Upper lobe of left lung (tissue), 6 donors: ENCODE results near the gene SMARCB1. TPM values are rescaled to one million over a fixed set of nuclear protein-coding genes. Genes with fewer than 3 reads are reported as not detected.

Source experiments
- ATAC-seq, 2 donors: fragments of 200-7000 bp; cut with Tn5 transposase; one replicate each; pipeline ENCODE4 v1.9.1; 2022; ENCODE audit warnings: mild to moderate bottlenecking in 2 of 2, moderate library complexity in 2 of 2; ENCODE audit not compliant: low FRiP score in 2 of 2
- DNase-seq, 2 donors: peaks; one replicate each; pipeline ENCODE4 v3.0.0-alpha.2; 2019 to 2020
- H3K27ac ChIP-seq, 4 donors: fragments of 200-600 bp; sonication (generic); one replicate each; pipeline ENCODE4 v1.5.1; 2016 to 2019
- H3K27me3 ChIP-seq, 4 donors: fragments of 200-600 bp; sonication (generic); one replicate each; pipeline ENCODE4 v1.5.1; 2017 to 2019
- H3K36me3 ChIP-seq, 4 donors: fragments of 200-600 bp; sonication (generic); one replicate each; pipeline ENCODE4 v1.5.1; 2016 to 2019
- H3K4me1 ChIP-seq, 4 donors: fragments of 200-600 bp; sonication (generic); one replicate each; pipeline ENCODE4 v1.5.1; 2018 to 2019
- H3K4me3 ChIP-seq, 4 donors: fragments of 200-600 bp; sonication (generic); one replicate each; pipeline ENCODE4 v1.5.1; 2017 to 2019; ENCODE audit warnings: mild to moderate bottlenecking in 2 of 4, moderate library complexity in 1 of 4
- H3K9me3 ChIP-seq, 4 donors: fragments of 200-600 bp; sonication (generic); one replicate each; pipeline ENCODE4 v1.5.1; 2018 to 2019
- EP300 ChIP-seq, 4 donors: sonication (generic); formaldehyde crosslinking; IDR thresholded peaks; one replicate each; pipeline ENCODE4 v1.5.1; 2017; ENCODE audit warnings: antibody characterized with exemption in 4 of 4, control low read depth in 2 of 4
- POLR2A ChIP-seq, 4 donors: fragments of 450-650 bp; IDR thresholded peaks; one replicate each; pipeline ENCODE4 v1.5.1; 2016 to 2017; ENCODE audit warnings: antibody characterized with exemption in 4 of 4, mild to moderate bottlenecking in 2 of 4
- POLR2AphosphoS5 ChIP-seq, 2 donors: sonication (generic); formaldehyde crosslinking; IDR thresholded peaks; one replicate each; pipeline ENCODE4 v1.5.1; 2017; ENCODE audit warnings: antibody characterized with exemption in 2 of 2
- WGBS, 2 donors: methylation state at CpG; one replicate each; pipeline ENCODE4 v1.1.5; 2017 to 2018; 5-methylcytosine and 5-hydroxymethylcytosine counted together
- total RNA-seq, 6 donors: library from RNA; depleted of rRNA in 4 of 6; stranded (reverse); fragments of >200 nt in 4 of 6; gene quantifications; one replicate each; pipeline versions ENCODE4 v1.1.0 to v1.2.1, GENCODE V29; 2016 to 2021
- TF ChIP-seq, protein P1 (sequence below), 6 experiments: fragments of 450-650 bp in 4 of 6; fragments of 200-600 bp in 2 of 6; sonication (generic) in 2 of 6; IDR thresholded peaks; one replicate each; pipeline ENCODE4 v1.5.1; 2016 to 2019; ENCODE audit warnings: antibody characterized with exemption in 6 of 6
- donor health status: DM: no; HTN: no; CAD: no; lungs with moderate emphysema.
- donor health status: DM: no; HTN: yes; CAD: no; lungs with severe emphysema.

Gene SMARCB1
- total RNA-seq, 6 donors from 2014 or later = 42.8 to 72.8 (median 57.1) TPM

DNA sequence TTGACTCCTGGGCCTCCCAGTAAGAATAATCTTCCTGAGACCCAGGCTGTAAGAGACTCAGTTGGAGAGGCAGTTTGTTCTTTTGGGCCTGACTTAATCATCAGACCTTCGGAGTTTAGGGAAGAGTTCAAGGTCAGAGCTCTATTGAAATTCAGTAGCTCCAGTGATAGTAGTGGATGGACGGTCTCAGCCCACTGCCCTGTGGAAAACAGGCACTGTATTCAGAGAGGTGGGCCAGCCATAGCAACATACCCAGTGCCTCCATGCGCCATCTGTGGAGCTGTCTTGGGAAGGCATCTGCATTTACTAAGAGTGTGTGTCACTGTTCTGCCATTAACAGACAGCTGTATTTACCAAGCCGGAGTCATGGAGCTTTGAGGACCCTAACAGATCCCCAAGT lies 2.9 kb downstream of the SMARCB1 start:
- no peak for ATAC-seq
- H3K4me1 ChIP-seq = peaks cover 22 to 35% (median 22%) of the 10 kb centered on the region in 4 donors
- H3K27me3 ChIP-seq = no peaks in the 10 kb centered on the region
- DNase-seq = no peak
- H3K9me3 ChIP-seq = no peaks in the 10 kb centered on the region
- no peak overlapping the region for H3K4me3 ChIP-seq
- TF ChIP-seq, protein P1, sequence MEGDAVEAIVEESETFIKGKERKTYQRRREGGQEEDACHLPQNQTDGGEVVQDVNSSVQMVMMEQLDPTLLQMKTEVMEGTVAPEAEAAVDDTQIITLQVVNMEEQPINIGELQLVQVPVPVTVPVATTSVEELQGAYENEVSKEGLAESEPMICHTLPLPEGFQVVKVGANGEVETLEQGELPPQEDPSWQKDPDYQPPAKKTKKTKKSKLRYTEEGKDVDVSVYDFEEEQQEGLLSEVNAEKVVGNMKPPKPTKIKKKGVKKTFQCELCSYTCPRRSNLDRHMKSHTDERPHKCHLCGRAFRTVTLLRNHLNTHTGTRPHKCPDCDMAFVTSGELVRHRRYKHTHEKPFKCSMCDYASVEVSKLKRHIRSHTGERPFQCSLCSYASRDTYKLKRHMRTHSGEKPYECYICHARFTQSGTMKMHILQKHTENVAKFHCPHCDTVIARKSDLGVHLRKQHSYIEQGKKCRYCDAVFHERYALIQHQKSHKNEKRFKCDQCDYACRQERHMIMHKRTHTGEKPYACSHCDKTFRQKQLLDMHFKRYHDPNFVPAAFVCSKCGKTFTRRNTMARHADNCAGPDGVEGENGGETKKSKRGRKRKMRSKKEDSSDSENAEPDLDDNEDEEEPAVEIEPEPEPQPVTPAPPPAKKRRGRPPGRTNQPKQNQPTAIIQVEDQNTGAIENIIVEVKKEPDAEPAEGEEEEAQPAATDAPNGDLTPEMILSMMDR (IDR thresholded peaks at IDR 0.05) = no peak
- TF ChIP-seq POLR2AphosphoS5 (IDR thresholded peaks at IDR 0.05) = no peak
- TF ChIP-seq EP300 (IDR thresholded peaks at IDR 0.05) = no peak
- no peak for TF ChIP-seq POLR2A (IDR thresholded peaks at IDR 0.05)
- 85 to 89% methylated on average over 4 of the region's 4 CpGs for WGBS, 2 donors
- peaks cover 0 to 31% (median 18%) of the 10 kb centered on the region in 4 donors for H3K36me3 ChIP-seq
- no peak overlapping the region for H3K27ac ChIP-seq

GRCh38 chr22:23790819-23791737 lies 4.3 kb downstream of the SMARCB1 start:
- TF ChIP-seq POLR2AphosphoS5 (IDR thresholded peaks at IDR 0.05) (no peak), POLR2A (IDR thresholded peaks at IDR 0.05) (no peak), EP300 (IDR thresholded peaks at IDR 0.05) (no peak)
- TF ChIP-seq, protein P1 (IDR thresholded peaks at IDR 0.05) = no peak
- Histone ChIP-seq H3K36me3 (peaks cover 0 to 45% (median 31%) of the 10 kb centered on the region in 4 donors), H3K27ac (no peak overlapping the region), H3K27me3 (no peaks in the 10 kb centered on the region), H3K9me3 (no peaks in the 10 kb centered on the region), H3K4me1 (peaks cover 21 to 33% (median 22%) of the 10 kb centered on the region in 4 donors), H3K4me3 (no peak overlapping the region)
- ATAC-seq (peak in 1 of 2 donors; percentile 45), DNase-seq (no peak)
- WGBS, 2 donors = 55 to 75% methylated on average over 7 to 11 of the region's 11 CpGs

GRCh38 chr22:23791738-23792645 lies 5.2 kb downstream of the SMARCB1 start:
- DNase-seq = no peak
- 91% methylated on average over 14 to 25 of the region's 25 CpGs for WGBS, 2 donors

GRCh38 chr22:23793326-23793725 lies 6.6 kb downstream of the SMARCB1 start:
- peaks cover 0 to 60% (median 44%) of the 10 kb centered on the region in 4 donors for H3K36me3 ChIP-seq
- 92 to 95% methylated on average over 7 to 8 of the region's 8 CpGs for WGBS, 2 donors
- TF ChIP-seq POLR2A (IDR thresholded peaks at IDR 0.05) (no peak), EP300 (IDR thresholded peaks at IDR 0.05) (no peak), POLR2AphosphoS5 (IDR thresholded peaks at IDR 0.05) (no peak)
- TF ChIP-seq, protein P1 (IDR thresholded peaks at IDR 0.05) = no peak
- H3K27me3 ChIP-seq = no peaks in the 10 kb centered on the region
- ATAC-seq (no peak), DNase-seq (no peak)
- H3K9me3 ChIP-seq = no peaks in the 10 kb centered on the region
- no peak overlapping the region for H3K4me3 ChIP-seq
- no peak overlapping the region for H3K27ac ChIP-seq
- peaks cover 5 to 17% (median 8%) of the 10 kb centered on the region in 4 donors for H3K4me1 ChIP-seq

More at GRCh38 chr22:23791738-23792645, 5.2 kb downstream of the SMARCB1 start:
- Histone ChIP-seq H3K27me3 (no peaks in the 10 kb centered on the region), H3K9me3 (no peaks in the 10 kb centered on the region), H3K4me1 (peaks cover 15 to 27% (median 17%) of the 10 kb centered on the region in 4 donors), H3K36me3 (peaks cover 0 to 52% (median 38%) of the 10 kb centered on the region in 4 donors), H3K27ac (no peak overlapping the region), H3K4me3 (no peak overlapping the region)
- ATAC-seq = no peak
- no peak for TF ChIP-seq POLR2AphosphoS5 (IDR thresholded peaks at IDR 0.05)
- TF ChIP-seq, protein P1 (IDR thresholded peaks at IDR 0.05) = no peak
